Uterus (tissue), 2 donors: ENCODE measurements around the gene IER3.
"Not testable (repeated sequence)": the region's sequence is repeated elsewhere in the genome, so short reads cannot be mapped to it uniquely, and the experiment has no call there.

ENCODE experiments used
- CTCF ChIP-seq, 4 experiments: fragments of 200-600 bp in 2 of 4; fragments of 450-650 bp in 2 of 4; sonication (generic) in 2 of 4; IDR thresholded peaks; one replicate each; pipeline ENCODE4 v1.5.1; 2016 to 2019; ENCODE audit warnings: antibody characterized with exemption in 4 of 4, mild to moderate bottlenecking in 2 of 4, moderate library complexity in 1 of 4
- POLR2A ChIP-seq, 2 donors: fragments of 450-650 bp; IDR thresholded peaks; one replicate each; pipeline ENCODE4 v1.6.1; 2016; ENCODE audit warnings: antibody characterized with exemption in 2 of 2, mild to moderate bottlenecking in 1 of 2, moderate library complexity in 1 of 2

DNA sequence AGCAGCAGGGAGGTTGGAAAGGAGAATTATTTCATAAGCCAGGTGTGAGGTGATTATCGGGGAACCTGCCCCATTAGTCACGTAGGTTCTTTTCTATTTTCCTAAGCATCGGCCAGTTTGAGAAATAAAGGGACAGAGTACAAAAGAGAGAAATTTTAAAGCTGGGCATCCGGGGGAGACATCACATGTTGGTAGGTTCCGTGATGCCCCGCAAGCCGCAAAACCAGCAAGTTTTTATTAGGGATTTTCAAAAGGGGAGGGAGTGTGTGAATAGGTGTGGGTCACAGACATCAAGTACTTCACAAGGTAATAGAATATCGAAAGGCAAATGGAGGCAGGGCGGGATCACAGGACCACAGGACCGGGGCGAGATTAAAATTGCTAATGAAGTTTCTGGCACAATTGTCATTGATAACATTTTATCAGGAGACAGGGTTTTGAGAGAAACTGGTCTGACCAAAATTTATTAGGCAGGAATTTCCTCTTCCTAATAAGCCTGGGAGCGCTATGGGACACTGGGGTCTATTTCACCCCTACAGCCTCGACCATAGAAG lies 20.2 kb upstream of the IER3 start:
- not testable (repeated sequence) for TF ChIP-seq CTCF, POLR2A (IDR thresholded peaks at IDR 0.05)
